Psoas muscle (tissue), 8 donors: ENCODE measurements around the gene WDR59. TPM values are rescaled to one million over a fixed set of nuclear protein-coding genes. Genes with fewer than 3 reads are reported as not detected.

Experiments used
- ATAC-seq, 4 donors: fragments of 200-7000 bp; cut with Tn5 transposase; one replicate each; pipeline ENCODE4 v1.9.1; 2020; ENCODE audit warnings: moderate library complexity in 3 of 4, mild to moderate bottlenecking in 2 of 4
- DNase-seq, 2 donors: peaks; one replicate each; pipeline ENCODE4 v3.0.0-alpha.2; 2020
- H3K27ac ChIP-seq: fragments of 200-600 bp; one replicate; pipeline ENCODE4 v1.8.0; 2022
- H3K27me3 ChIP-seq, 3 donors: fragments of 200-600 bp in 1 of 3; one replicate each; pipeline versions ENCODE4 v1.6.1 to v1.8.0; 2013 to 2022; ENCODE audit warnings: low read length in 2 of 3, mild to moderate bottlenecking in 2 of 3, moderate library complexity in 1 of 3; ENCODE audit not compliant: insufficient read depth in 3 of 3
- H3K36me3 ChIP-seq, 2 donors: fragments of 200-600 bp in 1 of 2; one replicate each; pipeline versions ENCODE4 v1.6.1 to v1.8.0; 2013 to 2022; ENCODE audit warnings: low read depth in 1 of 2, mild to moderate bottlenecking in 1 of 2, moderate library complexity in 1 of 2; ENCODE audit not compliant: insufficient read depth in 1 of 2
- H3K4me1 ChIP-seq: fragments of 200-600 bp; one replicate; pipeline ENCODE4 v1.8.0; 2022
- H3K4me3 ChIP-seq: fragments of 200-600 bp; one replicate; pipeline ENCODE4 v1.8.0; 2022; ENCODE audit warnings: mild to moderate bottlenecking
- H3K9me3 ChIP-seq: fragments of 200-600 bp; one replicate; pipeline ENCODE4 v1.8.0; 2022
- WGBS, 3 donors: extraction: QIAGEN DNeasy Blood & Tissue Kit; methylation state at CpG; one replicate each; pipeline versions ENCODE4 v1.1.6 to v1.1.7; 2013; 5-methylcytosine and 5-hydroxymethylcytosine counted together
- intact Hi-C, 2 donors: fragments of 100-400 bp; cut with DNase I; formaldehyde crosslinking; loops; one replicate each; pipeline versions ENCODE4 v1.11.0 to v1.14.2; 2022
- polyA plus RNA-seq, 3 donors: library from polyadenylated mRNA; stranded (reverse); fragments of 200-250 nt; gene quantifications; one replicate each; pipeline ENCODE4 v1.2.3, GENCODE V29; 2013
- total RNA-seq, 4 donors: library from RNA; stranded (reverse); fragmentation: NEBNext Ultra II Directional in 2 of 4; extraction: Animal tissue kit (Norgen Biotek cat#: 25700) in 2 of 4; gene quantifications; one replicate each; pipeline versions ENCODE4 v1.2.1 to v1.2.4, GENCODE V29; 2021 to 2023
- TF ChIP-seq, protein P1 (sequence below): fragments of 200-600 bp; IDR thresholded peaks from one replicate; pipeline ENCODE4 v1.8.0; 2022; ENCODE audit warnings: antibody characterized with exemption
- donor health status: healthy with polysubstance abuse.
- donor health status: DM: no; HTN: no; CAD: no; lungs with moderate emphysema.
- donor health status: Bipolar disorder and iron deficiency.
- donor health status: healthy.
- donor health status: DM: yes; HTN: yes; CAD: no.
- donor health status: DM: no; HTN: no; CAD: no.
- donor health status: DM: no; HTN: no; CAD: no.
- donor health status: DM: yes; HTN: yes; CAD: no.

Gene WDR59
- total and polyA plus RNA-seq, 7 donors = 12.0 to 48.2 (median 30.6) TPM

DNA sequence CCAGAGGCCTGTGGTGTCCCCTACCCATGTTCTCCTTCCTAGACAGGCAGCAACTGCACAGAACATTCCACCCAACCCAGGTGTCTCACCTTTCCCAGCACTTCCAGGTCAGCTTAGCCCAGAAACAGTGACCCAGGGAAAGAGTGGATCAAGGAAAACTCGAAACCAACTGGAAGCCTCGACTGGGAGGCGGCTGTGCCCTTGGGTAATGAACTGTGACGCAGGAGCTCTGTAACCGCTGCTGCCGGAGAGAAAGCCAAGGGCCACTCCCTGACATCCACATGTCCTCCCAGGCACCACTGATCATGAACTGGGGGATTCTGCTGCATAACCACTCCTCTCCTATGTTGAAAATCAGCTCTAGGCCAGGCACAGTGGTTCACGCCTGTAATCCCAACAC is 34.4 kb downstream of the WDR59 start:
- Histone ChIP-seq H3K4me1 (no peaks in the 10 kb centered on the region), H3K4me3 (no peak overlapping the region), H3K27ac (no peak overlapping the region), H3K9me3 (no peaks in the 10 kb centered on the region), H3K36me3 (peaks cover 4 to 83% of the 10 kb centered on the region in 2 donors), H3K27me3 (no peaks in the 10 kb centered on the region)
- TF ChIP-seq, protein P1, sequence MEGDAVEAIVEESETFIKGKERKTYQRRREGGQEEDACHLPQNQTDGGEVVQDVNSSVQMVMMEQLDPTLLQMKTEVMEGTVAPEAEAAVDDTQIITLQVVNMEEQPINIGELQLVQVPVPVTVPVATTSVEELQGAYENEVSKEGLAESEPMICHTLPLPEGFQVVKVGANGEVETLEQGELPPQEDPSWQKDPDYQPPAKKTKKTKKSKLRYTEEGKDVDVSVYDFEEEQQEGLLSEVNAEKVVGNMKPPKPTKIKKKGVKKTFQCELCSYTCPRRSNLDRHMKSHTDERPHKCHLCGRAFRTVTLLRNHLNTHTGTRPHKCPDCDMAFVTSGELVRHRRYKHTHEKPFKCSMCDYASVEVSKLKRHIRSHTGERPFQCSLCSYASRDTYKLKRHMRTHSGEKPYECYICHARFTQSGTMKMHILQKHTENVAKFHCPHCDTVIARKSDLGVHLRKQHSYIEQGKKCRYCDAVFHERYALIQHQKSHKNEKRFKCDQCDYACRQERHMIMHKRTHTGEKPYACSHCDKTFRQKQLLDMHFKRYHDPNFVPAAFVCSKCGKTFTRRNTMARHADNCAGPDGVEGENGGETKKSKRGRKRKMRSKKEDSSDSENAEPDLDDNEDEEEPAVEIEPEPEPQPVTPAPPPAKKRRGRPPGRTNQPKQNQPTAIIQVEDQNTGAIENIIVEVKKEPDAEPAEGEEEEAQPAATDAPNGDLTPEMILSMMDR = no peak
- 90 to 93% (median 91%) methylated on average over 7 of the region's 7 CpGs for WGBS, 3 donors
- DNase-seq = no peak
- ATAC-seq = no peak
- intact Hi-C loops = no loop called here

DNA sequence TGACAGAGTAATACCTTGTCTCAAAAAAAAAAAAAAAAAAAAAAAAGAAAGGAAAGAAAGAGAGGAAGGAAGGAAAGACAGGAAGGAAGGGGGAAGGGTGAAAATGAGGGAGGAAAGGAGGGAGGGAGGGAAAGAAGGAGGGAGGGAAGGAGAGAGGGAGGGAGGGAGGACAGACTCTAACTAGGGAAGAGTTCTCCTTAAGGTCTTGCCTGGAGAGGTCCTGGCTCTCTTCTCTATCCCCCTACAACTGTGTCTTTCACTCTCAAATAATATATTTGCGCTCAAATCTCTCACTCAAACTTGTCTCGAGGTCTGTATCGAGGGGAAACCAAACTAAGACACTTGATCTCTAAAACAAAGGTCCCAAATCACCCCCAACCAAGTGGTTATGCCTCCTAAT is 35.6 kb downstream of the WDR59 start:
- DNase-seq (no peak), ATAC-seq (no peak)
- H3K36me3 ChIP-seq = peaks cover 0 to 78% of the 10 kb centered on the region in 2 donors

DNA sequence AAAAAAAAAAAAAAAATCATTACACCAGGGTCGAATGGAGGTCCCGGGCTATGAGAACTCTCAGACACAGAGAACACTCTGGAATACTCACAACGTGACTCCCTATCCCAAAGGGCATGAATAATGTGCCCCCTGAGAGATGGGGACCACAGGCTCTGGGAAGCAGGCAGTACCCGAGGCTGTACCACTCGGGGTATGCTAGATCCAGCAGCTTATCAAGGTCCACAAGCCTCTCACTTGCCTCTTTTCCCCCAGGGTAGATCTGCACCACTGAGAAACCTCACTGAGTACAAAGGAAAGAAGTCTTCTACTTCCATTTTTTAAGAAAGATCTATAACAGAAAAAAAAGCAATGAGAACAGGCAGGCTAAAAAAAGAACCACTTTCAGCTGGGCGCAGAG is 40.5 kb downstream of the WDR59 start:
- Histone ChIP-seq H3K36me3 (peaks cover 0 to 82% of the 10 kb centered on the region in 2 donors), H3K9me3 (no peaks in the 10 kb centered on the region), H3K4me1 (peaks cover 11% of the 10 kb centered on the region), H3K4me3 (no peak overlapping the region), H3K27ac (peak overlapping the region; percentile 81), H3K27me3 (no peaks in the 10 kb centered on the region)
- TF ChIP-seq, protein P1 = no peak
- intact Hi-C loops = no loop called here
- WGBS, 3 donors = 88 to 91% (median 88%) methylated on average over 6 of the region's 6 CpGs
- DNase-seq (no peak), ATAC-seq (no peak)

More for the DNA sequence above, 35.6 kb downstream of the WDR59 start:
- no peaks in the 10 kb centered on the region for H3K4me1 ChIP-seq
- H3K27ac ChIP-seq = no peak overlapping the region
- WGBS, 3 donors = 94 to 97% (median 94%) methylated on average over 3 of the region's 3 CpGs
- H3K4me3 ChIP-seq = no peak overlapping the region
- TF ChIP-seq, protein P1 = no peak
- H3K27me3 ChIP-seq = no peaks in the 10 kb centered on the region
- no peaks in the 10 kb centered on the region for H3K9me3 ChIP-seq
- intact Hi-C loops = no loop called here

DNA sequence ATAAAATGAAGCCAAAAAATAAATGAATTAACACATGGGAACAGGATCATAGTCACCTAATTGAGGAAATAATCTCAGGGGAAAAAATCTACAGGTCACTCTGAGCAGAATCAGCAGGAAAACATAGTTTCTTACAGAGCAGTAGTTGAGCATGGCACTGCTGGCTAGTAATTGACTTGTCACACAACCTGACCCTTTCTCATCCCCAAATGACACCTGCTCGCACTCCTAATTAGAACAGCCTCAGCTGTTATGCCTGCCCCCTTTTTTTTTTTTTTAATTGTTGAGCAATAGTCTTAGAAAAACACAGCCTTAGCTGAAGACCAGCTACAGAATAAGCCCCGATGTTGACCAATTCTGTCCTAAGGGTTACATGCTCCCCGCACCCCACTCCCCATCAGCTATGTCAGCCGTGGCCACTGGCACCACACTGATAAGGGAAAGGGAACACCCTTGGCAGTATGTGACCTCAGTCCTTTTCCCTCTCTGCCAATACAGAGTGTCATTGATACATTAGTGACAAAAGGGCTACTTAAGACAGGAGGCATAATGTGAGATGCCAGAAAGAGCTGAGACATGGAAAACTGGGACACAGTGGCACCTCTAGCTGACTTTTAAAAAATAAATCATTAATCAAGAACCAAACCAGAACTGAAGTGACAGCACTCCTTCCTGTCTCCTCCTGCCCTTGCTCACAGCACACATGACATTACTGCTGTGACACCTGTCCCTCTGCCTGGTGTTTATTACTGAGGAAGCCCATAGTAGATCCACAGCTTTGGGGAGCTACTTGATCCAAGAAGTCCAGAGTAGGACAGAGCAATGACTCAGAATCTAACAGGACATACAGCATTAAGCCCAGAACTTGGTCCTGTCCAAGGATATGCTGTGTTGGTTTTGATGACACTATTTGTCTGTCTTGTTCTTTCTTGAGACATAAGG is 41.7 kb downstream of the WDR59 start:
- Histone ChIP-seq H3K27me3 (no peaks in the 10 kb centered on the region), H3K4me3 (peak overlapping the region; percentile 22), H3K36me3 (peaks cover 0 to 84% of the 10 kb centered on the region in 2 donors), H3K27ac (peak overlapping the region; percentile 81), H3K9me3 (no peaks in the 10 kb centered on the region), H3K4me1 (peaks cover 11% of the 10 kb centered on the region)
- peak; percentile 82 to 93 (median 90) for ATAC-seq
- intact Hi-C loops = loop anchor here in 1 of 2 donors (2.0 kb wide), 1 partner anchor 168 kb away; no protein-coding TSS in a partner anchor
- WGBS, 3 donors = 25 to 50% (median 50%) methylated on average over 4 of the region's 4 CpGs
- TF ChIP-seq, protein P1 = no peak
- no peak for DNase-seq
